HuH-7 (cell line): Measurements from ENCODE around the gene MSLN.
A peak's percentile ranks its signal among the peaks of the same experiment; 100 is the strongest.
"Not testable (repeated sequence)": the region's sequence is repeated elsewhere in the genome, so short reads cannot be mapped to it uniquely, and the experiment has no call there.

Source experiments
- DNase-seq: peaks from one replicate; pipeline ENCODE4 v3.0.0; 2011; ENCODE audit warnings: low spot score

MSLN gene

GRCh38 chr16:760545-761343, at the start of gene MSLN:
Gene MSLN, plus strand, starts transcription at chr16:760734. Its CDS starts 1,947 bp downstream, at chr16:762681.
- DNase-seq, result no peak

GRCh38 chr16:711084-711483, 49.5 kb upstream of the MSLN start:
- DNase-seq, result no peak

DNA sequence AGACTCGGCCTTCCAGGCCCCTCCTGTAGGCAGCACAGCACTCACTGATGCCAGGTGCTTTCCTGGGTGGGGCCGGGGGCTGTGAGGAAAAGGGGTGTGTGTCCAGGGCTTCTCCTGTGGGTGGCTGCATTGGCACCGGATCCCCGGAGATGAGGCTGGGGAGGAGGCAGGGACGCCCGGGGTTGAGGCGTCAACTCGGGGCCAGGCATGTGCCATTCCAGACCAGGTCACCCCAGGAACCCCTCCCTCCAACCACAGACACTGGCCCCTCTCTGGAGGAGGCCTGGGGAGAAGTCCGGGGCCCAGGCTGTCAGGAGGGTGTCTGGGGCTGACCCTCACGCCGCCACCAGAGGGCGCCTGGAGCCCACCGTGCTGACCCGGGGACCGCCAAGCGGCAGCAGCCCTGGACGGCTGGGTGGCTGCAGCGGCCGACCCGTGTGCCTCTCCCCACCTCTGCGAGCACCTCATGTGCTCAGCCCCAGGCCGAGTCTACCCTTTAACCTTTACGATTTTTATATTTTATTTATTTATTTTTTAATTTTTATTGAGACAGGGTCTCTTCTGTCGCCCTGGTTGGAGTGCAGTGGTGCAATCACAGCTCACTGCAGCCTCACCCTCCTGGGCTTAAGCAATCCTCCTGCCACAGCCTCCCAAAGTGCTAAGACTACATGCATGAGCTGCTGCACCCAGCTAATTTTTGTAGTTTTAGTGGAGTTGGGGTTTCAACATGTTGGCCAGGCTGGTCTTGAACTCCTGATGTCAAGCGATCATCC, 48.8 kb upstream of the MSLN start:
- DNase-seq, result peak; percentile 85

GRCh38 chr16:712740-713250, 47.7 kb upstream of the MSLN start:
- DNase-seq, result not testable (repeated sequence)

GRCh38 chr16:714079-714478, 46.5 kb upstream of the MSLN start:
- no peak for DNase-seq

GRCh38 chr16:714558-715476, 45.7 kb upstream of the MSLN start, which contains the start of gene METRN:
Gene METRN, plus strand, starts transcription at chr16:715118. Its CDS starts 172 bp downstream, at chr16:715290.
- peak; percentile 77 for DNase-seq

DNA sequence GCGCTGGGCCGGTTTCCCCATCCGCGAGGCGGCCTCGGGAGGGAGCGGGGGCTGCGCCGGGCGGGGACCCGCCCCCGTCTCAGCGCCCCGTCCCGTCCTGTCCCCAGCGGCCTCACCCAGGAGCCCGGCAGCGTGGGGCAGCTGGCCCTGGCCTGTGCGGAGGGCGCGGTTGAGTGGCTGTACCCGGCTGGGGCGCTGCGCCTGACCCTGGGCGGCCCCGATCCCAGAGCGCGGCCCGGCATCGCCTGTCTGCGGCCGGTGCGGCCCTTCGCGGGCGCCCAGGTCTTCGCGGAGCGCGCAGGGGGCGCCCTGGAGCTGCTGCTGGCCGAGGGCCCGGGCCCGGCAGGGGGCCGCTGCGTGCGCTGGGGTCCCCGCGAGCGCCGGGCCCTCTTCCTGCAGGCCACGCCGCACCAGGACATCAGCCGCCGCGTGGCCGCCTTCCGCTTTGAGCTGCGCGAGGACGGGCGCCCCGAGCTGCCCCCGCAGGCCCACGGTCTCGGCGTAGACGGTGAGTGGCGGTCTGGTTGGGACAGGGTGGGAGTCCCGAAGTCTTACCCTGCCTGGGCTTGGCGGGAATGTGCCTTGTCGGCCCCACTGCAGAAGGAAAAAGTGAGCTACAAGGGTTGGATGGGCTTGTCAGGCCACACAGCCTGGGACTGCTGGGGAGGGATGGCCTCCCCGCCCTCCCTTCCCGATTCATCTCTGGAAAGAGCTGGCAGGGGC, 44.9 kb upstream of the MSLN start:
- DNase-seq, result no peak

DNA sequence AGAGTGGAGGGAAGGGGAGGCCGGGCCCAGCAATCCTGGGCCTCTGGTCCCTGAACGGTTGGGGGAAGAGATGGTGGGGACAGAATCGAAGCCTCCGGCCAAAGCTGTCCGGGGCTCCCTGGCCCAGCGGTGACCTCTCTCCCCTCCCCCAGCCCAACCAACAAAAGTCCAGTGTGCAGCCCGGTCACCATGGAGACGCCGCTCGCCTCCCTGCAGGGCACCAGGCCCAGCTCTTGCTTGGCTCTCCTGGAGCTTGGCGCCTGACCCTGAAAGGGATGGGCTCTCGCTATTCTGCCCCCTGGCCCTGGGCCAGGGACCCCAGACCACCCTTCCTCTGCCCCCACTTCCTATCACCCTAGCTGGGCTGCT, 44.4 kb upstream of the MSLN start:
- DNase-seq, result no peak

GRCh38 chr16:716768-717325, 43.7 kb upstream of the MSLN start:
- no peak for DNase-seq

DNA sequence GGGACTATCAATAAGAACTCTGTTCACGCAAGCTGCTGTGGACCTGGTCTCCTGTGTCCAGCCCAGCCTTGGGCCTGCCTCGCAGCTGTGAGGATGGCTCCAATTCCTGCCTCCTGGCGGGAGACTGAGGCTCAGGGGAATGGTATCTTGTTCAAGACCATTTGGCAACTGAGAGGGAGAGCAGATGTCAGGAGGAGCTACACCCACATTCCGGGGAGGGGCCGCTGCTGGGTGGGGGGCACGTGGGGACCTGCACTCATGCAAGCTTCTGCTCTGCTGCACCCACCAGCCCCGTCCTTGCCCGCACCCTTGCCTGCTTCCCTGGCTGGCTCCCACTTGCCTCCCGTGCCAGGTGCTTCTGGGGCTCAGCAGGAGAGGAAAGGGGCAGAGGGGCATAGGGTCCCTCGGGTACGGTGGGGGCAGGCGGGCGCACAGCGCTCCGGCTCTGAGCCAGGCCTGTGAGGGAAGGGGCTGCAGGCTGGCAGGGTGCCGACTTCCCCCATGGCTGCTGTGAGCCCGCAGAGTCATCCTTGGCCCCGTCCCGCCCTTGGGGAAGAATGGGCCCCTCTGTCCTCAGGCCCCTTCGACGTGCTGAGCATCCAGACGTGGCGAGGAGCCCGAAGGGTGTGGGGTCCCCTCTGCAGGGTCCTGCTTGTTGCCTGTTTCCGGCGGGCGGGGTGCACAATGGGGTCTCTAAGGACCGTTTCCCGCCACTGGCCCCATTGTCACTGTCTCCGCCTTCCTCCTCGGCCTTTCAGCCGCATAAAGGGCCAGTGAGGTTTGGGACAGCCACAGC, 42.9 kb upstream of the MSLN start:
- no peak for DNase-seq

- no peak for DNase-seq
These were observed 42.1 kb upstream of the MSLN start for GRCh38 chr16:718389-718788.

- no peak for DNase-seq
These were observed 41.6 kb upstream of the MSLN start for GRCh38 chr16:718922-719321.

DNA sequence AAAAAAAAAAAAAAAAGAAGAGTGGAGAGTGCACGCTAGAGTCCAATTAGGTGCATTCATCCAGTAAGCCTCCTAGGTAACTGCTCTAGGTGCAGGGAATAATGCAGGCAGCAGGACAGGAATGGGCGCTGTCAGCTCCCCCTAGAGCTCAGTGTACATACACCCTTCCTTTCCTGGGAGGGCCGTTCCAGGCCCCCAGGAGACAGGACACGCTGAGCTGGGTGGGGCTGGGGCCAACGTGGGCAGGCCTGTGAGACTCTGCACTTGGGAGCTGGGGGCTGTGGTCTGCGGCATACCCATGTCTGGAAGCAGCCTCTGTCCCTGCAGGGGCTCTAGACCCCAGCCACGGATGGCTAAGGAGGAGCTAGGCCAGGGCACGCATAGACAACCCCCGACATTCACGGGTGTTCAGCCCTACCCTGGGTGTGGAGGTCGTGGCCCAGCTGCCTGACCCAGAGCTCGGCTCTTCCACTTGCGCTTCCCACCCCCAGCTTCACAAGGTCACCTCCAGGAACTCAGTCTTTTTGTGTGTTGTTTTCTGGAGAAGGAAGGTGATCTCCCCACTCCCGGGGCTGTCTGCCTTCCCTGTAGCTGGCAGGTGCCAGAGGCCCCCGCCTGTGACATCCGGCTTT, 40.6 kb upstream of the MSLN start:
- DNase-seq, result no peak

GRCh38 chr16:720447-720989, 40.0 kb upstream of the MSLN start:
- DNase-seq, result no peak

GRCh38 chr16:720990-721764, 39.4 kb upstream of the MSLN start, which contains the start of gene ANTKMT:
Gene ANTKMT, plus strand, starts transcription at chr16:721146. Its CDS starts 129 bp downstream, at chr16:721275.
- peak; percentile 83 for DNase-seq

DNA sequence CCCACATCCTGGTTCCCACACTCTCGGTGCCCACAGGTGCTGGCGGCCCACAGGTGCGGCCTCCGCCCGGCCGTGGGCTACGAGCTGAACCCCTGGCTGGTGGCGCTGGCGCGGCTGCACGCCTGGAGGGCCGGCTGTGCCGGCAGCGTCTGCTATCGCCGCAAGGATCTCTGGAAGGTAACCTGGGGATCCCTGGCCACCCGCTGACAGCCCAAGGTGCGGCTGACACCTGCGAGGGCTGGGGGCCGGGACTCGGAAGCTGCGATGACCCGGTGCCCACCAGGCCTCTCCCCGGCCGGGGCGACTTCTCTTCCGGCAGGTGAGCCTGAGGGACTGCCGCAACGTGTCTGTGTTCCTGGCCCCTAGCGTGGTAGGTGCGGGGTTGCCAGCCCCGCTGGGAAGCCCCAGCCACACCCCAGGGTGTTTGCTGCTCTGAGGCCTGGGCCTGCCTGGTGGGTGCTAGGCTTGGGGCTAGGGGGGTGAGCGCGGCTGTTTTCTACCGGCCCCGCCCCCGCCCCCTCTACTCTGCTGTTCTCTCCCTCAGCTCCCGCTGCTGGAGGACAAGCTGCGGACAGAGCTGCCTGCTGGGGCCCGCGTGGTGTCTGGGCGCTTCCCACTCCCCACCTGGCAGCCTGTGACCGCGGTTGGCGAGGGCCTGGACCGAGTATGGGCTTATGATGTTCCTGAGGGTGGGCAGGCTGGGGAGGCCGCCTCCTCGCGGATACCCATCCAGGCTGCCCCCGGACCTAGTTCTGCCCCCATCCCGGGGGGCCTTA, 38.6 kb upstream of the MSLN start:
- DNase-seq, result no peak

- no peak for DNase-seq
These were observed 37.5 kb upstream of the MSLN start for GRCh38 chr16:722835-723633.
